HG03066 (cell line): Measurements from ENCODE around the gene SPRR2F.
"Not testable (repeated sequence)": the region's sequence is repeated elsewhere in the genome, so short reads cannot be mapped to it uniquely, and the experiment has no call there.

Experiments used
- ATAC-seq: cut with Tn5 transposase; IDR thresholded peaks from one replicate; pipeline ENCODE4 v1.9.1; 2021; ENCODE audit warnings: low read depth; ENCODE audit not compliant: unreplicated experiment

Gene SPRR2F, protein sequence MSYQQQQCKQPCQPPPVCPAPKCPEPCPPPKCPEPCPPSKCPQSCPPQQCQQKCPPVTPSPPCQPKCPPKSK

DNA sequence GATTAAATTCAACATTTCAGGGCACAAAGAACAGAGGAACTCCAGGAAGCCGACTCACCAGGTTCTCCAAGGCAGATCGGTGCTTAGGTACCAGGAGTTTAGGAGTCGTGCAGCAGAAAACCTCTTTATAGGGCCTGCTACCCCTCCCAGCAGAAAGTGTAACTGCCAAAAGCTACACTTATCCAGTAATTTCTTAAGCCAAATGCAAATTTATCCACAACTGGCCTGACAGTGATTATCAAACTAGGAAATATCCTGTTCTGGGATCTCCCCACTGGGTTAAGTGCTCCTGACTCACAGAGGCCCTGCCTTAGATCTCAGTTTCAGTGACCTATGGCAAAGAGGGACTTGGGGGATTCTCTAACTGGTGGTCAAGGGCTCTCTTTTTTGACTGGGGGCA lies at the start of gene SPRR2F:
Gene SPRR2F, minus strand, starts transcription at position 101 of the 400 bp plus-strand sequence. CDS start 783 bp downstream, outside the sequence.
- no peak for ATAC-seq

DNA sequence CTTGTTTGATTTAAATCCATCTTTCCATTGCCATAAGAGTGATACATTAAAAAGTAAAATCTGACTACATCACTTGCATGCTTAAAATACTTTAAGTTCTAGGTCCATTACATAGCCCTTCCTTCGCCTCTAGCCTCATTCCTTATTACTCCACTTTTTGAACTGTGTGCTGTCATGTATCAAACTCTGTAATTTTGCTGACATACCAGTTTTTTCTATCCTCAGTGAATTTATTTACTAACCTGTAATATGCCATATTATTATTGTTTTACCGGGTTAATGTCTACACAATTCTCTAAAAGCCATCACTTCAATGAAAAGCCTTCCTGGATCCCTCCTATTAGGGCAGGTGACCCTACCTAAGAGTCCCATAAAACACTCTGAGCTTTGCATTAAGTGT lies 42.2 kb upstream of the SPRR2F start:
- no peak for ATAC-seq

DNA sequence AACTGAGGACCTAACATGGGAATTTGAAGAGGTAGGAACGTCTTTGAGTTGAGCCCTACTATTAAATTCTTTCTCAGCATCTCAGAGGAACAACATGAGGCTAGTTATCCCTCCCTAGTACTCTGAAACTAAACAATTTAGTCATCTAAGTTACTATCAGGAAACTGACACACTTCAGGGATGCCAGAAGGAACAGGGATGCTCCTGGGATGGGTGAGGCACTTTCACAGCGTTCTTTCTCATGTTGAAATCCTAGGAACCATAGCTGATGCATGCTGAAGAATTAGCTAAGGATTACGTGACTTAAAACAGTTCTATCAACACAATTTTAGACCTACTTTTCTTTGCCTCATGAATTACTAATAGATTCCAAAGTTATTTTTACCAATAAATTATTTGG lies 39.2 kb upstream of the SPRR2F start:
- no peak for ATAC-seq

DNA sequence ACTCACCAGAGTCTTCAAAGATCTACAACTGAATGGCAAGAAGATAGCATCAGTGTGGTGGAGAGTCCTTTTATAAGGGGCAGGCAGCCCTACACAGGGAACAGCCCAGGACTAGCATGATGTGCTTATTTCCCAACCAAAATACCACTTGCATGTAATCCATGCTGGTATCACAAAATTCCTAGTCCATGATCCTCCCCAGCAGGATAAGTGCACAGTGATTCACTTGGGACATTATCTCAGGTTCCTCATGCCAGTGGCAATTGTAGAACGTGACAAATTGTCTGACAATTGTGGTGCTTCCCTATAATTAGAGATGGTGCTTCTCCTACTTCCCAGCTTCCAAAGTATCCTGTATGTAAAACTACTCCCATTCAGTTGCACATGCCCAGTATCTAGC lies 37.5 kb upstream of the SPRR2F start, which contains the start of gene SPRR2G:
Gene SPRR2G, minus strand, starts transcription at position 45 of the 400 bp plus-strand sequence. CDS start 780 bp downstream, outside the sequence.
- ATAC-seq = no peak

DNA sequence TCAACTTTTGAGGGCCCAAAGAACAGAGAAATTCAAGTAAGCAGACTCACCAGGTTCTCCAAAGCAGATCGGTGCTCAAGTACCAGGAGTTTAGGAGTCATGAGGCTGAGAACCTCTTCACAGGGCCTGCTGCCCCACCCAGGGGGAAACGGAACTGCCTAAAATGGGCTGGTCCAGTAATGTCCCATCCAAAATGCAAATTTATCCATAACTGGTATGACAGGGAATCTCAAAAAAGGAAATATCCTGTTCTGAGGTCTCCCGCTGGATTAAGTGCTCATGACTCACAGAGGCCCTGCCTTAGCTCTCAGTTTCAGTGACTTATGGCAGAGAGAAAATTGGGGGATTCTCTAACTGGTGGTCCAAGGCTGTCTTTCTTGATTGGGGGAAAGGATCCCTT lies 28.1 kb upstream of the SPRR2F start:
- ATAC-seq = no peak

DNA sequence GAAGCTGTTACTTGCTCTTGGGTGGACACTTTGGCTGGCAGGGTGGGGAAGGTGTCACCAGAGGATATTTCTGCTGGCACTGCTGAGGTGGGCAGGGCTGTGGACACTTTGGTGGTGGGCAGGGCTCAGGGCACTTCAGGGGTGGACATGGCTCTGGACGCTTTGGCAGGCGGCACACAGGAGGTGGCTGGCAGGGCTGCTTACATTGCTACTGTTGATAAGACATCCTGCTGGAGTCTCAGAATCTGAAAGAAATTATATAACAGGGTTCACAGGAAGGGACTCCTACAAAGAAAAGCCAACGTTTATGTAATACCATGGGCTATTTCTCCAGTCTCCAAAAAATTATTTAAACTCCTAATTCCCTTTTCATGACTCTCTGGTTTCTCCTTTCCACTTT lies 27.2 kb upstream of the SPRR2F start:
- no peak for ATAC-seq

DNA sequence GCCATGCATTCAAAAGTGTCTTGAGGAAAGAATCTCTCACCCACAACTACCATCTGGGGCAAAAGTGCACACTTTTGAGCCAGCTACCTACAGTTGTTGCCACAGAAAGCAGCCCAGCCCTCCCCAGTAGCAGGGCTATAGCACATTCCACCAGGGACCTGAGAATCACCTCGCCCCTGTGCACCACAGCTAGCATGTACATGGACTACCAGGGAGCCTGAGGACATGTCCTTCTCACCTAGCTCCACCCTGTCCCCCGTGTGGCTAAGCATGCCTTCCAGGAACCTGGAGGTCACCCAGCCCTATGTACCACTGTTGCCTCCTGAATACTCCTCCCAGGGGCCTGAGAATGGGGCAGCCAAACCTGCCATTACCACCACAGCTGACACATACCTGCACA lies 20.4 kb upstream of the SPRR2F start:
- ATAC-seq = no peak

DNA sequence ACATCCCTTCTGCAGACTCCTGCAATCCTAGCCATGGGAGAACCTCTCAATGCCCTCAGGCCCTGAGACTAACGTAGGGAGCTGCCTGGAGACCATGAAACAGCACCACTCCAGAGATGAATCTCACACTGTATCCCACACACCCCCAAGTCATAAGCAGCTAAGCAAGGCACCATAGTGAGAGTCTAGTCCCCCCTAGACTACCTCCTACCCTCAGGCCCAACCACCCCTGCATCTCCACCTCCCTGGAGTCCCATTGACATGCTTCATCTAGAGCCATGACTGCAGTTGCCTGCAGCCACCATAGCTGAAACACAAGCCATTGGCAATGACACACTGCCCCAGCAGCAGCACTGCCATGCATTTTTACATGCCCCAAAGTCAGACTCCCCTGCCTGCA lies 20.0 kb upstream of the SPRR2F start:
- no peak for ATAC-seq

DNA sequence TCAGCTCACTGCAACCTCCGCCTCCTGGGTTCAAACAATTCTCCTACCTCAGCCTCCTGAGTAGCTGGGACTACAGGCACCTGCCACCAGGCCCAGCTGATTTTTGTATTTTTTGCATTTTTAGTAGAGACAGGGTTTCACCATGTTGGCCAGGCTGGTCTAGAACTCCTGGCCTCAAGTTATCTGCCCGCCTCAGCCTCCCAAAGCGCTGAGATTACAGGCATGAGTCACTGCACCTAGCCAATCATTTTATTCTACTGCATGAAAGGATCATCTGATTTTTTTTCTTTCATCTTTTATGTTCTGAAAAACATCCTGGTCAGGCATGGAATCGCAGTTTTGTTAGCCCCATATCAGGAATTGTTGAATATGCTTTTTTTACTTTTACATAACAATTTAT lies 15.4 kb upstream of the SPRR2F start:
- ATAC-seq = not testable (repeated sequence)

DNA sequence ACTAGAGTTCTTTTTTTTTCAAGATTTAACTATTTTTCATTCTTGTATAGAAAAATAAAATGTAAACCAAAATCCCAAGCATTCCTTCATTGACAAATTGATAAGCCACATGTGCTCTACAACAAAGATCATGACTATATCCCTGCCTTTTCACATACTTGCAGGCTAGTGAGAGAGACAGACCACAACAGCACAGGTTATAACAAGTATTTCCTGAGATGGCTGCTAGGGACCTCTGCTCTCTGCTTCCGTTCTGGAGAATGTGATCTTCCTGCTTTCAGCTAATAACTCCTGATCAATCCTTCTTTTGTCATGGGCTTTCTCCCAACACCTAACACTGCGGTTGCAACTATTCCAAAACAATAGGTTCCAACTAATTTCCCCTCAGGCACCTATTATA lies 14.0 kb upstream of the SPRR2F start:
- no peak for ATAC-seq

DNA sequence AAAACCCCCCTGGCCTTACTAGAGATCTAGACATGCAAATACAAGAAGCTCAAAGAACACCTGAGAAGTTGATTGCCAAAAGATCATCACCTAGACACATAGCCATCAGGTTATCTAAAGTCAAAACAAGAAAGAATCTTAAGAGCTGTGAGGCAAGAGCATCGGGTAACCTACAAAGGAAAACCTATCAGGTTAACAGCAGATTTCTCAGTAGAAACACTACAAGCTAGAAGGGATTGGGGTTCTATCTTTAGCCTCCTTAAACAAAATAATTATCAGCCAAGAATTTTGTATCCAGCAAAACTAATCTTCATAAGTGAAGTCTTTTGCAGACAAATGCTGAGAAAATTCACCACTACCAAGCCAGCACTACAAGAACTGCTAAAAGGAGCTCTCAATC lies 12.2 kb upstream of the SPRR2F start:
- no peak for ATAC-seq

DNA sequence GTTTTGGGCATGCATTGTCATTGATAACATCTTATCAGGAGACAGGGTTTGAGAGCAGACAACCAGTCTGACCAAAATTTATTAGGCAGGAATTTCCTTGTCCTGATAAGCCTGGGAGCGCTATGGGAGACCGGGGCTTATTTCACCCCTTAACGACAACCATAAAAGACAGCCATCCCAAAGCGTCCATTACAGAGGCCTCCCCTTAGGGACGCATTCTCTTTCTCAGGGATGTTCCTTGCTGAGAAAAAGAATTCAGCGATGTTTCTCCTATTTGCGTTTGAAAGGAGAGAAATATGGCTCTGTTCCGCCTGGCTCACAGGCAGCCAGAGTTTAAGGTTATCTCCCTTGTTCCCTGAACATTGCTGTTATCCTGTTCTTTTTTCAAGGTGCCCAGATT lies 10.5 kb upstream of the SPRR2F start:
- ATAC-seq = not testable (repeated sequence)

DNA sequence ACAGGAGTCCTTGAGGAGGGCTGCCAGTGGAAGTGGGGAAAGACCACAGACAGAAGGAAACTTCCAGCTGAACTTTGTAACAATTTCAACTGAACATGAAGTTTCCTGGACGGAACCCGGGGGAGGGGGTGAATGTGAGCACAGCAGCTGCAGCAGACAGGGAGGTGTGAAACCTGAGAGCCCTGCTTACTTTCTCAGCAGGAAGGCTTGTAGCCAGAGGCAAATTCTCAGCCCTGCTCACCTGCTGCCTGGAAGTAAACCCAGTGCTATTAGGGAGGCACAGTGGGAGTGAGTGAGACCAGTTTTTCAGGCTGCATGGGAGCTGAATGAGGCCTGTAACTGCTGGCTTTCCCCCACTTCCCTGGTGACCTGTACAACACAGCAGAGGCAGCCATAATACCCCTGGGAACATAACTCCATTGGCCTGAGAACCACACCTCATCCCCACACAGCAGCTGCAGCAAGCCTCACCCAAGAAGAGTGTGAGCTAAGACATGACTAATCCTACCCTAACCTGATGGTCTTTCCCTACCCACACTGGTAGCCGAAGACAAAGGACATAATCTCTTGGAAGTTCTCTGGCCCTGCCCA lies 9.6 kb upstream of the SPRR2F start:
- ATAC-seq = no peak

DNA sequence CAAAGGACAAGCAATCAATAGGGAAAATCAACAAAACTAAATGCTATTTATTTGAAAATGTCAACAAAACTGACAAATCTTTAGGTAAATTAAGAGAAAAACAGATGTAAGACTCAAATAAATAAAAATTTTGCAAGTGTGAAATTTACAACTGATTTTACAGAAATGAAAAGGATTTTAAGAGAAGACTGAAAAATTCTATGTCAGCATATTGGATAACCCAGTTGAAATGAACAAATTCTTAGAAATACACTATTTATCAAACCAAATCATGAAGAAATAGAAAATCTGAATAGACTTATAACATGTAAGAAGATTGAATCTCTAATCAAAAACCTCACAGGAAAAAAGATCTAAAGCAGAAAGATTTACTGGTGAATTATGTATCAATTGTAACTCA lies 7.6 kb upstream of the SPRR2F start:
- no peak for ATAC-seq

DNA sequence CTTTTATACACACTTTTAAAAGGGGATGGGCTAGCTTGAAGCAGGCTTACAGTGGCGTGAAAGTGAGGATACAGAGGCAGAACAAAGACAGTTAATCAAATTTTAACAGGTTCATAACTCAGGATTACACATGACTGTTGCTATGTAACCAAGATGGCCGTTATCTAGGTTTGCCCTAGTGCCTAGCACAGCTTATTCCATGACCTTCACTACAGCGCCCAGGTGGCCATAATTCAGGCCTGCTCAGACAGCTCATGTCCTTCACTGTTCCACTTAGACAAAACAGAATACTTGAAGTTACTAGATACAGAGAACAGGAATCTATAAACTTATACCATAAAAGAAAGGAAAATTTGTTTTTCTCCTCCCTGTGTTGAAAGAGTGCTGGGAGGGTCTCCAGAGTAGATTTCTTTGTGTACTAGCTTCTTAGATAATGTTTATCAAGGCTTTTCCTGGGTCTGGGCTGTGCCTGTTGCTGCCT lies 6.2 kb upstream of the SPRR2F start:
- ATAC-seq = no peak

DNA sequence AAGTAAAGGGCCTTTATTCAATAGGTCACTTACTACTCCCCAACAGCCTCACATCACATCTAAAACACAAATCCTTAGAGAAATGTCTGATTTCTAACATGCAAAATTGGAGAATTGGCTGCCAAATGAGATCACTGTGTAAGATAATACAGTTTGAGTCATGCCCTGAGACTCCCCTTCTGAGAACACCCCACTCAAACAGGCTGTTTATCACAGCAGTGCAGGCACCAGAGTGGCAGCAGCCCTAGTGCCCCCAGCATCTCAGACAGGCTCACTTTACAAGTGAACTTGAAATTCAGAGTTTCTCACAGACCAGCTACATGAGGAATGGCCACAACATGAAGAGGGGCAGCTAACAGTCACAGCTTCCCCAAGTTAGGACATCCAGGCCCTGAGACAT lies 1.9 kb upstream of the SPRR2F start:
- not testable (repeated sequence) for ATAC-seq

DNA sequence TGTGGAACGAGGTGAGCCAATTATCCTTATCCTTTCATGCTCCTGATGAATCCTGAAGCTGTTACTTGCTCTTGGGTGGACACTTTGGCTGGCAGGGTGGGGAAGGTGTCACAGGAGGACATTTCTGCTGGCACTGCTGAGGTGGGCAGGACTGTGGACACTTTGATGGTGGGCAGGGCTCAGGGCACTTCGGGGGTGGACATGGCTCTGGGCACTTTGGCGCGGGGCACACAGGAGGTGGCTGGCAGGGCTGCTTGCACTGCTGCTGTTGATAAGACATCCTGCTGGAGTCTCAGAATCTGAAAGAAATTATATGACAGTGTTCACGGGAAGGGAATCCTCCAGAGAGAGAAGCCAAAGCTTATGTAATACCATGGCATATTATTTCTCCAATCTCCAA lies 862 bp downstream of the SPRR2F start:
- ATAC-seq = not testable (repeated sequence)

DNA sequence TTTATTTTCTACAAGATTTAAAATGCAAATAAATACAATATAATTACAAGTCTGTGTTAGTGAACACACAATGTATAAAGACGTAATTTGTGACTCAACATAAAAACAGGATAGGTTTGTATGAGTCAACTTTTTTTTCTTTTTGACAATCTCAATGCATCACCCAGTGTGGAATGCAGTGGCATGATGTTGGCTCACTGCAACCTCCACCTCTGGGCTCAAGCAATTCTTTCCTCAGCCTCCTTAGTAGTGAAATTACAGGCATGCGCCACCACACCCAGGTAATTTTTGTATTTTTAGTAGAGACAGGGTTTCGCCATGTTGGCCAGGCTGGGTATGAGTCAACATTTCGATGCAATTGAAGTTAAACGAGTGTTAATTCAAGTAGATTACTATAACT lies 13.1 kb downstream of the SPRR2F start:
- ATAC-seq = no peak

DNA sequence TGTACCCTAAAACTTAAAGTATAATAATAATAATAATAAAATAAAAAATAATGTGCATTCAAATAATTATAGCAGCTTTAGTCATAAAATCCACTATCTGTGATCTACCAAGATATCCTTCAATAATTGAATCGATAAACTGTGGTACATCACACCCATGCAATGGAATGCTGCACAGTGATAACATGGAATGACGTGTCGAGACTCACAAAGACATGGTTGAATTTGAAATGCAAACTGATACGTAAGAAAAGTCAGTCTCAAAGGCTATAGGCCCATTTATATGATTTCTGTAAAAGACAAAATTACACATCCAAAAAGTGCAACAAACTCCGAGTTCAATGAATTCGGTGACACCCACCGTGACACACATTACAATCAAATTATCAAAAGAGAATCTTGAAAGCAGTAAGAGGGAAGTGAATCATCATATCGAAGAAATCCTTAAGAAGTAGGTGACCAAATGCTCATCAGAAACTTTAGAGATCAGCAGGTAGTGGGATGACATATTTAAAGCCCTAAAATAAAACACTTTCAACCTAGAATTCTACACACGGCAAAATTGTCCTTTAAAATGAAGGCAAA lies 13.8 kb downstream of the SPRR2F start:
- ATAC-seq = no peak

DNA sequence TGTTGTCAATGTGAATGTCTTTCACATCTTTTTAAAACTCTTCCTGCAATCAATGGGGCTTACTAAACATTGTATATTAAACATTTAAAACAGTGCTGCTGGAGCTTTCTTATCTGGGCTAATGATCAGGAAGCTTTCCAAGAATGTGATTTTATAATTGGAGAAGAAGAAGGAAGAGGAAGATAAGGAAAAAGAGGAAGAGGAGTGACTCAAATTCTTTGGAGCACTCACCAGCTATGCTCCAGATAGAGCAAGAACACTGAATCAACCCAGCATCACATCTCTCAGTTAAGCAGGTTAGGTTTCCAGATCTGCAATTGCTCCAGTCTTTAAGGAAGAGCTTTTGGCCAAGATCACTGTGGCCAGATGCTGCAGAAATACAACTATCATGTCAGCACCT lies 17.6 kb downstream of the SPRR2F start:
- ATAC-seq = no peak

DNA sequence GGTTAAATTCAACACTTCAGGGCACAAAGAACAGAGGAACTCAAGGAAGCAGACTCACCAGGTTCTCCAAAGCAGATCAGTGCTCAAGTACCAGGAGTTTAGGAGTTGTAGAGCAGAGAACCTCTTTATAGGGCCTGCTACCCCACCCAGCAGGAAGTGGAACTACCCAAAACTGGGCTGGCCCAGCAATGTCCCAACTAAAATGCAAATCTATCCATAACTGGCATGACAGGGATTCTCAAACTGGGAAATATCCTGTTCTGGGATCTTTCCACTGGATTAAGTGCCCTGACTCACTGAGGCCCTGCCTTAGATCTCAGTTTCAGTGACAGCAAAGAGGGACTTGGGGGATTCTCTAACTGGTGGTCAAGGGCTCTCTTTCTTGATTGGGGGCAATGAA lies 18.9 kb downstream of the SPRR2F start, which contains the start of gene SPRR2E:
Gene SPRR2E, minus strand, starts transcription at position 101 of the 400 bp plus-strand sequence. CDS start 775 bp downstream, outside the sequence.
- no peak for ATAC-seq

DNA sequence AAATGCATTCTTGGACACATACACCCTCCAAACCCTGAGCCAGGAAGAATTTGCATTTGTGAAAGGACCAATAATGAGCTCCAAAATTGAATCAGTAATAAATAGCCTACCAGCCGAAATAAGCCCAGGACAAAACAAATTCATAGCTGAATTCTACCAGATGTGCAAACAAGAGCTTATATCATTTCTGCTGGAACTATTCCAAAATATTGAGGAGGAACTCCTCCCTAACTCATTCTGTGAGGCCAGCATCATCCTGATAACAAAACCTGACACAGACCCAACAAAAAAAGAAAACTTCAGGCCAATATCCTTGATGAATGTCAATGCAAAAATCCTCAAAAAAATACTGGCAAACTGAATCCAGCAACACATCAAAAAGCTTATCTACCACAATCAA lies 25.7 kb downstream of the SPRR2F start:
- ATAC-seq = no peak
